Measurements from ENCODE around the gene KAT7.

KAT7 gene

GRCh38 chr17:49842846-49843245 is 54.4 kb downstream of the KAT7 start:
- DNase-seq (ENCODE audit: low read depth in 2 of 2) = no peak

GRCh38 chr17:49843774-49844350 is 55.4 kb downstream of the KAT7 start:
- DNase-seq (ENCODE audit: low read depth in 2 of 2) = no peak

GRCh38 chr17:49845321-49845720 is 56.8 kb downstream of the KAT7 start:
- DNase-seq (ENCODE audit: low read depth in 2 of 2) = no peak

GRCh38 chr17:49846938-49847712 is 58.6 kb downstream of the KAT7 start:
- no peak for DNase-seq (ENCODE audit: low read depth in 2 of 2)

GRCh38 chr17:49848019-49848473 is 59.6 kb downstream of the KAT7 start, which contains the start of gene TAC4:
TAC4 (minus strand) TSS chr17:49848069; CDS start chr17:49848017, 52 bp downstream.
- no peak for DNase-seq (ENCODE audit: low read depth in 2 of 2)

GRCh38 chr17:49848739-49849138 is 60.3 kb downstream of the KAT7 start:
- DNase-seq (ENCODE audit: low read depth in 2 of 2) = no peak

- DNase-seq (ENCODE audit: low read depth in 2 of 2) = no peak
Observed at GRCh38 chr17:49850218-49850610, 61.7 kb downstream of the KAT7 start.

GRCh38 chr17:49850772-49851386 is 62.4 kb downstream of the KAT7 start:
- DNase-seq (ENCODE audit: low read depth in 2 of 2) = no peak

- peak; percentile 53 to 60 for DNase-seq (ENCODE audit: low read depth in 2 of 2)
Observed at GRCh38 chr17:49851387-49852291, 63.2 kb downstream of the KAT7 start.

GRCh38 chr17:49853470-49854015 is 65.1 kb downstream of the KAT7 start:
- DNase-seq (ENCODE audit: low read depth in 2 of 2) = no peak

- no peak for DNase-seq (ENCODE audit: low read depth in 2 of 2)
Observed at GRCh38 chr17:49854126-49854525, 65.6 kb downstream of the KAT7 start.

GRCh38 chr17:49858796-49859195 is 70.3 kb downstream of the KAT7 start:
- no peak for DNase-seq (ENCODE audit: low read depth in 2 of 2)

- no peak for DNase-seq (ENCODE audit: low read depth in 2 of 2)
Observed at GRCh38 chr17:49859991-49860953, 71.8 kb downstream of the KAT7 start.

GRCh38 chr17:49861150-49861884 is 72.8 kb downstream of the KAT7 start:
- DNase-seq (ENCODE audit: low read depth in 2 of 2) = peak; percentile 19 to 45

- no peak for DNase-seq (ENCODE audit: low read depth in 2 of 2)
Observed at GRCh38 chr17:49862781-49863331, 74.4 kb downstream of the KAT7 start.

- DNase-seq (ENCODE audit: low read depth in 2 of 2) = no peak
Observed at GRCh38 chr17:49866019-49866380, 77.5 kb downstream of the KAT7 start.

- no peak for DNase-seq (ENCODE audit: low read depth in 2 of 2)
Observed at GRCh38 chr17:49866882-49867413, 78.5 kb downstream of the KAT7 start.

GRCh38 chr17:49869038-49869374 is 80.5 kb downstream of the KAT7 start:
- no peak for DNase-seq (ENCODE audit: low read depth in 2 of 2)

GRCh38 chr17:49870298-49870697 is 81.8 kb downstream of the KAT7 start:
- no peak for DNase-seq (ENCODE audit: low read depth in 2 of 2)
